UCSD-AML1 (cell line): ENCODE measurements around the gene TMEM191B.
"Not testable (repeated sequence)": the region's sequence is repeated elsewhere in the genome, so short reads cannot be mapped to it uniquely, and the experiment has no call there.

Experiments used
- DNase-seq: peaks from one replicate; lab custom pipeline; 2025; ENCODE audit not compliant: unreplicated experiment; lab: John Stamatoyannopoulos, UW

TMEM191B gene

DNA sequence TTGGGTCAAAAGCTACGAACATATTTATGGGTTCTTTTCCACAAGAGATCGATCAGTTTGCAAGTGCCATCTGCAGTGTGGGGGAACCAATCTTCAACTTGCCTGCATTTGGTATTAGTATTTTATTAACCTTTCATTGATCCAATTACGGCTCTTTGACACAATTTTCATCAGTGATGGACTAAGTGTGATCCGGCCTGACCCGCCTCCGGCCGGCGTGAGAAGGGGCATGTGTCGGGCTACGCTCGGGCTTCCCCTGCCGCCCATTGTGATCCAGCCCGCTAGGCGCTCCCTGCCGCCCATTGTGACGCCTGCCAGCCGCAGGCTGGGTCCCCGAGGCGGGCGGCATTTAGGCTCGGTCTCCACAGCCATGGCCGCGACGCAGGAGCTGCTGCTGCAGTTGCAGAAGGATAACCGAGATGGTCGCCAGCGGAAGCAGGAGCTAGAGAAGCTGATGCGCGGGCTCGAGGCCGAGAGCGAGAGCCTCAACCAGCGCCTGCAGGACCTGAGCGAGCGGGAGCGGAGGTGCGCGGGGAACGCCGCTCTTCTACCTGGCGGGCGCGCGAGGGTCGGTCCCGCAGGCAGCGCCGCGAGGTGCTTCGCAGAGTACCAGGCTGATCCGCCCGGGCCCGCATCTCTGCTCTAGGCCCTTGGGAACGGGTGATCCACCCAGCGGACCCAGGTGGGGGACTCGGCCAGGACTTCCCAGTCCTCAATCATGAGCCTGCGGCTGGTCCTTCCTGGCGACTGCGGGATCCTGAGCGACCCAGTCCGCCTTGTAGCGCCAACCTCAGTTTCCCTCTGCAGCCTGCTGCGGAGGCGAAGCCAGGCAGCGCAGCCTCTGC is at the start of gene TMEM191B:
Gene TMEM191B (plus strand): TSS at position 51 of the 845 bp plus-strand sequence. CDS start 179 bp downstream, at position 230.
- DNase-seq = not testable (repeated sequence)

GRCh38 chr22:18496227-18496626 is 31.4 kb upstream of the TMEM191B start:
- DNase-seq = not testable (repeated sequence)

- not testable (repeated sequence) for DNase-seq
These were observed 16.3 kb upstream of the TMEM191B start for GRCh38 chr22:18511327-18511726.

DNA sequence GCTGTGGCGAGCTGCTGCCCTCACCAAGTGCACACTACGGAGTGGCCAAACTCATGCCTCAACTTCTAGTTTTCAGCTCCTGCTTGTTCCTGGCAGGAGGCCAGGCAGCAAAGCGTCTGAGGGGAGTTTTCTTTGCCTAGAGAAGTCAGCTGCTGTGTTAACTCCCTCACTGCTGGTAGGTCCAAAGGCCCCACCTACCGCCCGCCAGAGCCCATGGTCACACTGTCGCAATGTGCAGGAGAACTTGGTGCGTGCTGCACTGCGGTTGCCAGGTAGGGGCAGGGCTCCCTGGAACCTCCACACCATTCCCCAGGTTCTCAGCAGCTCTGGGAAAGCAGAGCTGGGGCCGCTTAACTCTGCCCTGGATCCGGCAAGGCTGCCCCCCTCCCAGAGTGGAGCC is 15.2 kb upstream of the TMEM191B start:
- not testable (repeated sequence) for DNase-seq

GRCh38 chr22:18513454-18513853 is 14.1 kb upstream of the TMEM191B start:
- not testable (repeated sequence) for DNase-seq

DNA sequence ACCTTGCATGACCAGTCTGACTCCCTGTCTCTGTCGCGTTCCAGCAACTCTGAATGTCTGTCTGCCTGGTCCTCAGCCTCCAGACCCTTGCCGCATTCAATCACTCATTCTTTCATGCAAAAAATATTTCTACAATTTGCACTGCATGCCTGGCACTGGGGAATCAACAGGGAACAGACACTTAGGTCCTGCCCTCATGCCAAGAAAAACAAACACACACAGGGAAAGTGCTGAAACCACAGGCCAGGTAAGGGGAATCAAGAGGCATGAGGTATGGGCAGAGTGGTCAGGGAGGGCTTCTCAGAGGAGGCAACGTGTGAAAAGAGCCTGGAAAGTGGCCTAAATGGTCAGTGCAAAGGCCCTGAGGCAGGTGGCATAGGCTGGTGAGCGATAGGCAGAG is 9.5 kb upstream of the TMEM191B start, which contains the start of gene GGTLC3:
Gene GGTLC3 (minus strand): TSS at position 101 of the 400 bp plus-strand sequence. CDS start 264 bp downstream, outside the sequence.
- DNase-seq = not testable (repeated sequence)

- not testable (repeated sequence) for DNase-seq
These were observed 4.8 kb upstream of the TMEM191B start for GRCh38 chr22:18522762-18523161.

DNA sequence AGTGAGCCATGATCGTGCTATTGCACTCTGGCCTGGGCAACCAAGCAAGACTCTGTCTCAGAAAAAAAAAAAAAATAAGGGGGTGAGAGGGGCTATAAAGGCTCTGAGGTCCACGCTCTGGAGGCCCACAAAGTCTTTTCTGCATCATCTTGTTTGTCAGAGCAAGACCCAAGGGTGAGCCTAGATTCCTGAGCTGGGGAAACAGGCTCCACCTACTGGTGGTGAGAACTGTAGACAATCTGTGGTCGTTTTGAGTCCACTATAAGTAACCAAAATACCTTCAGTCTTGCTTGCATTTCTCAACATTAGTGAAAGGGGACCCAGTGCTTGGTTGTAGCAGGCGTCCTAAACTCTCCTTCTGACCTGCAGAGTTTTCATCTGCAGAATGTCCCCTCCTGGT is 4.3 kb upstream of the TMEM191B start:
- DNase-seq = not testable (repeated sequence)

DNA sequence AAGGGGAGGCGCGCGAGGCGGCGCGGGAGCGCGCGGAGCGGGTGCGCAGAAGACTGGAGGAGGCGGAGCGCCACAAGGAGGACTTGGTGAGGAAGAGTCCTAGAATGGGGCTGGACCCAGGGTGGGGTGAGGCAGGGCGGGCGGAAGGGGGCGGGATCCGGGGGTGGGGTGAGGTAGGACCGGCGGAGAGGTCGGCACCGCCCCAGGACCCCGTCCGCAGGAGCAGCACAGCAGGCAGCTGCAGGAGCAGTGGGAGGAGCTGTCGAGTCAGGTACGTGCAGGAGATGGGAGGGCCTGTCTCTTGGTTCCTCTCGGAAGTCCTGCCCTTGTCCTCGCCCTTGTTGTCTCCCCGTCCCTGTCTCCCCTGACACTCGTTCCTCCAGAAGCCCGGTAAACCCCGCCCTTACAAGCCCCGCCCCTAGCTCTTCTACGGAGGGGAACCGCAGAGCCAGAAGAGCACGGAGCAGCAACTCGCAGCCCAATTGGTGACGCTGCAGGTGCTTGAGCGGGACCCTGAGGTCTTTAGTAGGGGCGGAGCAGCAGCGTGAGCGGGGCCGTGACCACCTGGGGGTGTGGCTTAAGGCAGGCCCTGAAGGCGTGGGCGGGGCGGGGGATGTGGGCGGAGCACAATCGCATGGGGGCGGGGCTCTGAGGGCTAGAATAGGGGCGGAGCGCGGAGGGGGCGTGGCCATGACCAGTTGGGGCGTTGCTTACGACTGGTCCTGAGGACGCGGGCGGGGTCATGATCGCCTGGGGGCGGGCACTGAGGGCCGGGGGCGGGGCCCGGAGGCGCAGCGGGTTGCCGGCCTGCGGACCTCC is 1.2 kb downstream of the TMEM191B start:
- not testable (repeated sequence) for DNase-seq

DNA sequence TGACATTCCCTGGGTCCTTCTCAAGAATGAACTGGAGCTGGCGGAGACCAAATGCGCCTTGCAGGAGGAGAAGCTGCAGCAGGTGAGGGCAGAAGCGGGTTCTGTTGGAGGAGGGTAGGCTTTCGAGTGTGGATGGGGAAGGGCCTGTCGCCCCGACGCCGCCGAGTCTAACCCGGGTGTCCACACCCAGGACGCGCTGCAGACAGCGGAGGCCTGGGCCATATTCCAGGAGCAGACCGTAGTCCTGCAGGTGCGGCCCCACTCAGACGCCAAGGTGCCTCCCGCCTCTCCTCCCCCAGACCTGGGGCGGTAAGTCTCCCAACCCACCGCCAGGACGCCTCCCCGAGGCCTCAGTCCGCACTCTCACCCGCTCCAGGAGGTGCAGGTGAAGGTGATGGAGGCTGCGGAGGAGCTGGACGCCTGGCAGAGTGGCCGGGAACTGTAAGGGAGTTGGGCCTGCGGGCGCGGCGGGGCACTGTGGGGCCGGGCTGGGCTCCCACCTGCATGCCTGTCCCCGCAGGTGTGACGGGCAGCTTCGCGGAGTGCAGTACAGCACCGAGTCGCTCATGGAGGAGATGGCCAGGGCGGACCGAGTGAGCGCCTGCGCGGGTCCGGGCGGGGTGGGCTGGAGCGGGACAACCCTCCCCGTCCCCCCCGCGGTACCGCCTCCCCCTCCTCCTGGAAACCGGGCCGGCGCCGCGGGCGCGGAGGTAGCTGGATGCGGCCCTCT is 2.0 kb downstream of the TMEM191B start:
- not testable (repeated sequence) for DNase-seq

- not testable (repeated sequence) for DNase-seq
These were observed 6.0 kb downstream of the TMEM191B start for GRCh38 chr22:18533633-18534032.

DNA sequence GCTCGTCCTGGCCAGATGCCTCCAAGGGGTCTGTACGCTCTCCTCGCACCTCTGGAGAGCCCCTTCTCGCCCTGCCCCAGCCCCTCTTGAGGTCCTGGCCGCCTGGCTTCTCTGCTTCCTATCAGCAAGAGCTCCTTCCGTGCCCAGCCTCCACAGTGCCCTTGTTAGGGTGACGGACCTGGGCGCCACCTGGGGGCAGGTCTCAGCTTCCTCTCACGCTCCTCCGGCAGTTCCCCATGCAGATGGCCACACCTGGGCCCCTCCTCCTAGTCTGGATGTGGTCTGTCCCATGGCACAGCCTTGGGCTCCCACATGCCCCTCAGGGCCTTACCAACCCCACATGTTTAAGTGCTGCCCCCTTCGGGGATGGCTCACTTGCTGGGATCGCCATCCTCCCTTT is 6.7 kb downstream of the TMEM191B start:
- DNase-seq = not testable (repeated sequence)

- DNase-seq = not testable (repeated sequence)
These were observed 12.4 kb downstream of the TMEM191B start for GRCh38 chr22:18539994-18540393.

- not testable (repeated sequence) for DNase-seq
These were observed 15.8 kb downstream of the TMEM191B start for GRCh38 chr22:18543400-18543799.

DNA sequence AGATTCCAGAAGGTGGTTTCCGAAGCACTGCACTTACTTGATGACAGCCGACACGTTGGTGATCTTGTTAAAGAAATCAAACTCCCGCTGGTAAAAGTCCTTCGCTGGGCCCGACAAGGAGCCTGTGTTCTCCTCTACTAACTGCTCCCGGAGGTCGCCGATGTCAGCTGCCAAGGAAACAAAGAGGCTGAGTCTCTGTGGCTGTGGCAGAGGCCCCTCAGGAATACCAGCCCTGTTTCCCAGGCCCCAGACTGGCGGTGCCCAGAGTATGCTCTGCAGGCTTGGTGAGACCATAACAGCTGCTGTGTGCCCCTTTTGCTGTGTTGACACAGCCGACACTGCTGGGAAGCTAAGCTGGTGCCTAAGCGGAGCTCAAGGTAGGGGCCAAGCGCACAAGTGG is 17.0 kb downstream of the TMEM191B start:
- DNase-seq = not testable (repeated sequence)

GRCh38 chr22:18549458-18550179 is 22.0 kb downstream of the TMEM191B start:
- not testable (repeated sequence) for DNase-seq

GRCh38 chr22:18551046-18551445 is 23.4 kb downstream of the TMEM191B start:
- not testable (repeated sequence) for DNase-seq

GRCh38 chr22:18552839-18553597 is 25.4 kb downstream of the TMEM191B start:
- DNase-seq = not testable (repeated sequence)
